GM21423 (cell line): Measurements from ENCODE around the gene C22orf42.
"Not testable (repeated sequence)": the region's sequence is repeated elsewhere in the genome, so short reads cannot be mapped to it uniquely, and the experiment has no call there.

Source experiments
- ATAC-seq: cut with Tn5 transposase; IDR thresholded peaks from one replicate; pipeline ENCODE4 v1.9.1; 2021; ENCODE audit warnings: mild to moderate bottlenecking, moderate library complexity; ENCODE audit not compliant: unreplicated experiment

The C22orf42 gene

GRCh38 chr22:32136881-32137280 is 22.2 kb downstream of the C22orf42 start:
- ATAC-seq: not testable (repeated sequence)

DNA sequence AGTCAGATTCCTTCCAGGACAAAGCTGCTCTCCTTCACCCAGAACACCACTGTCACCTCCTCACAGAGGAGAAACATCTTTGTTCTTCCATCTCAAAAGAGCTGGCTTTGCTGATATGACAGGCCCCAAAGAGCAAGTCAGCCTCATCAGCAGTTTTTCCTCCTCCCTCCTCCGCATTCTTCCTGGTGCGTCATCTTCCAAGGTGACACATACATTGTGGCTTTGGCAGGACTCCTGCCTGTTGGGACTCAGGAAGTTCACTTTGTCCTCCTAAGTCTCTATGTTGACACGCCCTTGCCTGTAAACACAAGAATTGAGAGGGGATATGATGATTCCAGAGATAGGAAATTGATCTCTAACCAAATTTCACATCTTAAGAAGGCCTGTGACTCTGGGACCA is 23.1 kb downstream of the C22orf42 start:
- not testable (repeated sequence) for ATAC-seq

DNA sequence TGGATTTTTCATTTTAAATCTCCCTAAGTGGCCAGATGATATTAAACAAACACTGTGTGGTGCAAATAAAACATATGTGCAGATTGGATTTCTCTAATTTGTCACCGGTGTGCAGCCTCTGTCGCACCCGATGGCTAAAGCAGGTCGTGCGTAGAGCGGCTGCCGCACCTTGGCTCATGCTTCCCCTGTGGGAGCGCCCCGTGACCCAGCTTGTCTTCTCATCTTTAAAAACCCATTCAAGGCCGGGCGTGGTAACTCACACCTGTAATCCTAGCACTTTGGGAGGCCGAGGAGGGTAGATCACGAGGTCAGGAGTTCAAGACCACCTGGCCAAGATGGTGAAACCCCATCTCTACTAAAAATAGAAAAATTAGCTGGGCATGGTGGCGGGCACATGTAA is 24.3 kb downstream of the C22orf42 start:
- not testable (repeated sequence) for ATAC-seq

DNA sequence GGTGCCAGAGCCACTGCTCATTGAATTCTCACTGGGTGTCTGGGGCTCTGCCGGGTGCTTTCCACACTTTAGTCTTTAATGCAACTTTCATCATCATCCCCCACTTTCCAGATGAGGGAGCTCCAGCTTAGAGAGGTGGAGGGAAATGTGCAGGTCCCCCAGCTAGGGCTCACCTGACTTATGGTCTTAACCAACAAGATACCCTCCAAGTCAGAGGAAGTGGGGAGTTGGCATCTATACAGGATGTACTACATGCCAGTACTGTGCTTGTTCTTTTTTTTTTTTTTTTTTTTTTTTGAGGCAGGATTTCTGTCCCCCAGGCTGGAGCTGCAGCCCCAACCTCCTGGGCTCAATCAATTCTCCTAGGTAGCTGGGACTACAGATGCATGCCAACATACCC is 26.3 kb downstream of the C22orf42 start:
- ATAC-seq: no peak

GRCh38 chr22:32132126-32132525 is 27.0 kb downstream of the C22orf42 start:
- ATAC-seq: no peak

GRCh38 chr22:32130464-32130863 is 28.6 kb downstream of the C22orf42 start:
- no peak for ATAC-seq

- ATAC-seq: no peak
Measured at GRCh38 chr22:32127904-32128303, 31.2 kb downstream of the C22orf42 start.

GRCh38 chr22:32123657-32124056 is 35.4 kb downstream of the C22orf42 start:
- ATAC-seq: no peak

- no peak for ATAC-seq
Measured at GRCh38 chr22:32122899-32123298, 36.2 kb downstream of the C22orf42 start.

DNA sequence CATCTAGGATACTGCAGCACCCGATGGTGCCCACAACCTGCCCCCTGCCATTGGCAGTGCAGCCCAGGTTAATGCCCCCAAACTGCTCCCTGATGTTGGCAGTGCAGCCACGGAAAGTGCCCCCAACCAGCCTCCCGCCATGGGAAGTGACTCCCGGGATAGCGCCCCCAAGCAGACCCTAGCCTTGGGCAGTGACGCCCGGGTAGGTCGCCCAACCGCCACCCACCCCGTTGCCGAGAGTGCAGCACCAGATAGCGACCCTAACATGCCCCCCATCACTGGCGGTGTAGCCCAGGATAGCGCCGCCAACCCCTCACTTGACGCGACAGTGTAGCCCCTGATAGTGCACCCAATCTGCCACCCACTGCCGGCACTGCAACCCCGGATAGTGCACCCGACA is 38.5 kb downstream of the C22orf42 start:
- no peak for ATAC-seq

DNA sequence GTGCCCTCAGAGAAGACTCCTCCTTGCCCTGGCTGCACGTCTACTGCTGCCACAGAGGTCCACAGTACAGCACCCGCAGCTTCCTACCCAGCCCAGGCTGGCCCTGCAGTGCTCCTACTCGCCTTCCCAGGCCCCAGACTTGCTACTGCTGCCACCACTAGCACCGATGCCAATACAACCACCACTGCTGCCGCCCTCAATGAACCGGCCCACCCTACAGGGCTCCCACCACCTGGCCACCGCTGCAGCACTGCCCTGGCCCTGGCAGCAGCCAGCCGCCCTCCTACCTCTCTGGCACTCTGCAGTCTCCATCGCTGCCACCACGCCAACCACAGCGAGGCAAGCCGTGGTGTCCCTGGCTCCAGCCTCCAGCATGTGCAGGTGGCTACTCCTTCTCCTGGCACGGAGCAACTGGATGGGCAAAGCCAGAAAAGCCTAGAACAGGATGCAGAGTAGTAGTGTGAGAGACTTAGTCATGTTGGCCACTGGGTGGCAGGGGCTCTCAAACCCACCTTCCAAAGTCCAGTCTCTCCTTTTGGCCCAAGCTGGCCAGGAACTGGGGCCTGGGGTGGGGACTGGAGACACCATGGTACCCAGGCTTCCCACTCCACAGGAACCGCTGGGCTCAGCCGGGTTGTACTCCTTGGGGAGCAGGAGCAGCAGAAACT is 39.4 kb downstream of the C22orf42 start:
- ATAC-seq: no peak

GRCh38 chr22:32112380-32112779 is 46.7 kb downstream of the C22orf42 start:
- ATAC-seq: no peak

GRCh38 chr22:32106930-32107329 is 52.2 kb downstream of the C22orf42 start:
- ATAC-seq: no peak

DNA sequence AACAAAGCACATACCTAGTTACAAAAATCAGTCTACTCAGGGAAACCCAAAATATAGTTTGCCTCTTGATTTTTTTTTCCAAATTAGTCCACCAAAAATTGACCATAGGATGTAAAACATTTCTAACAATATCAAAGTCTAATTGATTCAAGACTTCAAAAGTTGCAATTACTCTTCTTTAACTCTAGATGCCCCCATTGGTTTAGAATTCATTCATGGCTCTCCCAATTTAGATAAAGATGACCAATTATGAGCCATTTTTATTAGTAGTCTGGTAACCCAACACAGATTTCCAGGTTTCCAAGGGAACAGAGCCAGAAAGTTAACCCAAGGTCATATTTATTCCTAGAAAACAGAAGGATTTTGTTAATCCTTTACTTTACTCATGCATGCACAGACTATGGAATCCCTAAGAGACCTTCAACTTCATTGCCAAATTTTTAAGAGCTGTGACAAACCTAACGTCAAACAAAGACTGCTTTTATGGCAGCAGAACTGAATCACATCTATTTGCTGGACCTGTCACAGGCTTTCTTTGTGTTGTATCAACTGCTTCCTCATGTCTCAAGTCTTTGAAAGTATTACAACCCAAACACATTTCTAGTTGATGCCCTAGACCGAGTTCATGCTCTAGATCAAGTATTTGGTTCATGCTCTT is 55.3 kb downstream of the C22orf42 start:
- no peak for ATAC-seq

GRCh38 chr22:32100711-32101110 is 58.4 kb downstream of the C22orf42 start:
- no peak for ATAC-seq
